Raji (cell line): ENCODE results near the gene PFDN4.

Experiments
- POLR2A ChIP-seq: IDR thresholded peaks from 2 replicates; pipeline ENCODE4 v1.6.1; 2011; ENCODE audit warnings: low read depth, low read length, control low read depth; ENCODE audit not compliant: insufficient read depth

The PFDN4 gene

DNA sequence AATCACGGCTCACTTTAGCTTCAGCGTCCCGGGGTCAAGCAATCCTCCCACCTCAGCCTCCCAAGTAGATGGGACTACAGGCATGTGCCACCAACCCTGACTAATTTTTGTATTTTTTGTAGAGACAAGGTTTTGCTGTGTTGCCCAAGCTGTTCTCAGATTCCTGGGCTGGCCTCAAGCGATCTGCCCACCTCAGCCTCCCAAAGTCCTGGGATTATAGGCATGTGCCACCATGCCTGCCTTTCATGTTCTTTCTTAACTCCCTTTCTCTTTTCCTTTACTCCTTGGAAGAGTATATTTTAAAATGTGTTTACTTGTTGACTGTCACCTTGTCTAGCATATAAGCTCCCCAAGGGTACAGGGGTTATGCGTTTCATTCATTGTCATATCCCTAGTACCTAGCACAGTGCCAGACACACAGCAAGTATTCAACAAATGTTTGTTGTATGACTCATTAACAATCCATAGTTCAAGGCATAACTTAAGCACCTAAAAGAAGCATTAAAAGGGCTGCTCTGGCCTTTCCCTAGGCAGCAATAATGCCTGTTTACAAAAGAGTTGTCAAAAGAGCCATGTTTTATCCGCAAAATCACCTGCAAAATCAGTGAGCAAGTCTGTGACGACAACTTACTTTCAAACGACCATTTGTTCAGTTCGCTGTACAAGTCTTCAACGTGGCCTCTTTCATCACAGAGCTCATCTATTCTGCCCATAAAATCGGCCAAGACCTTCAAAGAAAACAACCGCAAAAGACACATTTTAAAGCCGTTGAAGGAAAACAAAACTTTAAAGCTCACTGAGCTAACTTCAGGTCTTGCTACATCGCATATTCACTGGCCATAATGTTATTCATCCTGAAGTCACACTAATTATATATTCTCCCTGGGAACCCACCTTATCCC is 38.7 kb upstream of the PFDN4 start:
- TF ChIP-seq POLR2A = no peak

DNA sequence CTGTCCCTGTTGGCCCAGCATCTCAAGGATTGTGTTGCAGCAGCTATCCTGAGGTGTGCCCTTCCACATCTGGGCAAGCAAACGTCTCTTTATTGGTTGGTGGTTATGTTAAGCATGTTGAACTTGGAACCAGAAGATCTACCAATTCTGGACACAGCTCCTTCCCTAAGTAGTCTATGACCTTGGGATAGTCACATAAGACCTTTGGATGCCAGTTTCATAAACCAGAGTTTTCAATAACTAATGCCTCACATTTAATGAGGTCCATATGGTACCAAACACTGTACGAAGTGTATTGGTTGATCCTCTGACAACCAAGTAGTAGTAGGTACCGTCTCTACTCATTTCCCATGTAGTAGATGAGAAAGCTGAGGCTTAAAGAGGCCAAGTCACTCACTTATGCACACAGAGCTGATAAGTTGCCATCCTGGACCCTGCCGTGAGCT is 37.8 kb upstream of the PFDN4 start:
- no peak for TF ChIP-seq POLR2A

DNA sequence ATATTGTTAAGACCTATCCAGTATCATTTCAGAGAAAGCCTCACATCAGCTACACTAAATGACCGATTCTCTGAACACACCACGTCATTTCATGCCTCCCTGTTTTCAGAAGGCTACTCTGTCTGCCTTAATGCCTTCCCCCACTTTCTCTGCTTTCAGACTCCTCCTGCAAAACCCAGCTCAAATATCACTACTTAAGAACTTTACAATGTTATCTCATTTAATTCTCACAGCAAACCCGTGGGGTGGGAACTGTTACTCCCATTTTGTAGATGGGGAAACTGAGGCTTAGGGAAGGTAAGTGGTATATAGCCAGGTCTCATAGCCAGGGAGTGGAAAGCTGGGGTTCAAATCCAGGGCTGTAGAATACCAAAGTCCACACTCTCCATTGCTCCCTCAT is 36.9 kb upstream of the PFDN4 start:
- no peak for TF ChIP-seq POLR2A

DNA sequence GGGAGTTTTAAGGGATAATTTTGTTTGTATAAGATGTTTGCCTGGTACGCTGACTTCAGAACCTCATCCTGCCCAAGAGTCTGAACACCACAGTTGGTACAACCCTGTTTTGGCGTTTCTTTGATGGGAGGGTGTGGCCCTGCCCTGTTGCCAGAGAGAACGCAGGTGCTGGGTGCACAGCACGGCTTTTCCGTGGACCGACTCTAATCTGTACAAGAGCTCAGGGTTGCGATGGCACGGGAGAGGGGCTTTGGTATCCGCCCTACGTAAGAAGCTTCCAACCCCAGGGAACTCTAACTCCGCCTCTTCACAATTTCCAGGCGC is 35.4 kb upstream of the PFDN4 start:
- no peak for TF ChIP-seq POLR2A

DNA sequence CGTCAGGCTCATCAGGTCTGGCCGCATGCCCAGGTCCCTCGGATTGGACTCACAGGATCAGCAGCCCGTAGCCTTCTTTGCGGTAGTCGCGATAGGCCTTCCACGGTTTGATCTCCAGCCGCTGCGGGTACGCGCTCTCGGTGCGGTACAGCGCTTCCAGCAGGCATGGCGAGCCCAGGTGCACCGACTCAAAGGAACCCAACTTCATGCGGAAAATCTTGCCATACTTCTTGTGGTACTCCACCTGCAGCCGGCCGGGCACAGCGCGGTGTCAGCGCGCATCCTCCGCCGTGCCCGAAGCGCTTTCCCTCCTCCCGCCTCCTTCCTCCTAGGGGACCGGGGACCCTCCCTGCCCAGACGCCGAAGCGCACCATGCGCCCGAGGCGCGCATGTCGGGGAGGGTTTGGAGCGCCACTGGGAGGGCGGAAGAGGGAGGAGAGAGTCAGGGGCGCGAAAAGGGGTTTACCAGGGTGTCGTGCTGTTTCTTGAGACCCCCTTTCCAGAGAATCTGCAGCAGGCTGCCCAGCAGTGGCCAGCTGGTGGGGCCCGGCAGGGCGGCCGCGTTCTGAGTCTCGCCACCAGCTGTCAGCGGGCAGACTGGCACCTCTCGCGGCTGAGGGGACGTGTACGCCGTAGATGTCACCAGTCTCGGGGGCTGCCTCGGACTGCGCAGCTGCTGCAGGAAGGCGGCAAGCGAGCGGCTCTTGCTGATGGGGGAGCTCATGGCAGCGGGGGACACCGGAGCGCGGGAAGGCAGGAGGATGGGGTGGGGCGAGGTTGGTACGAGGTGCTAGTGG is 34.8 kb upstream of the PFDN4 start:
- no peak for TF ChIP-seq POLR2A

DNA sequence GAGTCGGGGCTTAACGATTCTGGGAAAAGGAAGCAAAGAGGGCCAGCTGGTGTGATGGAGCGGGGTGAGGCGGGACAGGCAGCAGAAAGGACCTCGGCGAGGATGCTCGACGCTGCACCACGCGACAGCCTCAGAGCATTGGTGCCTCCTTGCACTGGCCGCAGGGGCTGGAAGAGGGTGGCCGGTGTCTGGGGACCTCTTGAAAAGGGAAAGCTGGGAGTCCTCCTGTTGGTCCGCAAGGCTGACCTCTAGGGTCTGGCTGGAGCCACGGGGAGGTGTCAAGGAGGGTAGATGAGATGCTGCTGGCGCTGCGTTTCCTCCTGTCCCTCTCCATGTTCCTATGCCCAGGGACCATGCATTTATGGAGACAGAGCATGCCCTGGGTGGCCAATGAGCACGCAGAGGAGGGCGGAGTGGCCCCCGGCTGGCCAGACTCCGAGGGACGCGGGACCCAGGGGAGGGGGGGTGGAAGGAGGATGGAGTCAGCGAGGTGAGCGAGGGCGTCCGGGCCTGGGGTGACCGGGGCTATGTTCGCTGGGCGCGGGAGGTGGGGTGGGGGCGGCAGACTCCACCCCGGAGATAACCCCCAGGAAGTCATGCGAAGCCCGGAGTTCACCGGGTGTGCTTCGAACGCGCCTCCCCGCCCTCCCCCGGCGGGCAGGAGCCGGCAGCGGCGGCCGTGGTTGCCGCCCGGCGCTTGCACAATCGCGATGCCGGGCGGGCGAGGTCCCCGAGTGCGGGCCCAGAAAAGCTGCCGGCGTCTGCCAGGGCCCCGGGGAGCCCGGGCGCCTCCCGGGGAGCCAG is 34.0 kb upstream of the PFDN4 start, which contains the start of gene CYP24A1:
TSS of gene CYP24A1 (minus strand) at position 334 of the 804 bp plus-strand sequence. CDS start 407 bp downstream, outside the sequence.
- TF ChIP-seq POLR2A = no peak

DNA sequence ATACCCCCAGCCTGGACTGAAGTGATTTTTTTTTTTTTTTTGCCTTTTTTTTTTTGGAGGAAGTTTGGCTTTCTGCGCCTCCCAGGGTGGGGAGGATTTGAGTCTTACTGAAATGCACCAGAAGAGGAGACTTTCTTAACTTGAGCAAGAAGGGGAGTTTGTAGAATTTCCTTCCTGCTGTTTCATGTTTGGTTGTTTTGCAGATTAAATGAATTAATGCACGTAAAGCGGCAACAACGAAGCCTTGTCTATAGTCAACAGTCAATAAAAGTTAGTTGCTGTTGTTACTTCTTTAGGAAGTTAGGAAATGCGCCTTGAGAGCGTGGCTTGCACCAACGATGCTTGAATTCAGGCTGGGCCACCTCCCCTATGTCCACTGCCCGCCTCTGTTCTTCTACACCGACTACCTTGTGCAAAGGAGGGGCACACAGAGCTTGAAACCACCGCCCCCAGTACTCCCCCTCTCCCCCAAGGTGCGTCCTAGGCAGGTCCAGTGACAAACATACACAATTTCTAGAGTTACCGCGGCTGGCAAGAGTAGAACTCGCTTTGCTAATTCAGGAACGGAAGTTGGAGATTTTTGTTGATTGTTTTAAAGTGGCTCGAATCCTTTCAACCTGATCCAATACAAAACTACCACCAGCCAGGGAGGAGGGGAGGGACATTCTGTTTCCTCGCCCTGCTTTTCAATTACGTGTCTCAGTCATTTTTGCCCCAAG is 33.3 kb upstream of the PFDN4 start:
- TF ChIP-seq POLR2A = no peak

DNA sequence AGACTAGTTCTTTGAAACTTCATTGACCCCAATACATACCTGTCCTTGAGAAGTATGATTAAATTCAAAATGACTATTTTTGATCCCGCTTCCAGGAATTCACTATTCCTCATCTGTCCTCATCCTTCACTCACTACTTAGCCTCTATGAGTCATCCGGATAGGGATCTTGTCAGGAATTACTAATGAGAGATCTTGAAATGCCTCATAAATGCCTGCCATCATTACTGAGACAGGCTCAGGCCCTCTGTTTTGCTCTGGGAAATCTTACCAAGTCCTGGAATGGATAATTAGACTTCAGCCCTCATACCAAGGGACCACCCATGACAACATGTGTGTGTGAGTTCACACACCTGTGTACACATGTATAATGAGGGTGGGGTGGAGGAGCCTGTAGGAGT is 31.3 kb upstream of the PFDN4 start:
- no peak for TF ChIP-seq POLR2A

DNA sequence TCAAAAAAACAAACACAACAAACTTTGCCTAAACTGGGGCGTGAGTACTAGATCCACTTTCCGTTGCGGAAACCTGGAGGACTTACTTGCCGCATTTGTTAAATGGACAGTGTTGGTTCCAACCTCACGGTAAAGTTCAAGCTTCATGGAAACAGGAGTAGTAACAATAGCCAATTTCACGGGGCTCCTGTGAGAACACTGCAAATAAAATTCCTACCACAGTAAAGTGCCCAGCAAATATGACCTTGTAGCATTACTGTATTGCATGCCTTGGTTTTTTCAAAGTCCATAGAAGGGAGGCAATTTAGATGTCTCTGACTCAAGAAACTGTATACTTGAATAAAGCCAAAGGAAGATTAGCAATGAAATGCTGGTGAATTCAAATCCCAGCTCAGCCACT is 30.5 kb upstream of the PFDN4 start:
- no peak for TF ChIP-seq POLR2A

DNA sequence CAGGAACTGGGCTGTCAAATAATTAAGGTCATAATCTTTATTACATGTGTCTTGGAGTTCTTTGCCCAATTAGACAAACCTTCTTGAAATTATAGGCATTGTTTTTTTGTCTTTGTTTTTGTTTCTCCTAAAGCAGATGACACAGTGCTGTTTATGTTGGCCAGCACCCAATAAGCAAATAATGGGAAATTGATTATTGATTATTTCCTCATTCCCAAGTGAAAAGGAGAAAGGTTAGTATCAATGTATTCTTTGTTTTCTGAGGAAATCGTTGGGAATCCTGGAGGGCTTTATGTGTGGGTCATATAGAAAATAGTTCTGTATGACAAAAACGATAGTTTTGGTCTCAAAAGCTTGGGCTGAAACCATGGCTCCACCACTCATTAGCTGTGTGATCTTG is 29.6 kb upstream of the PFDN4 start:
- TF ChIP-seq POLR2A = no peak

DNA sequence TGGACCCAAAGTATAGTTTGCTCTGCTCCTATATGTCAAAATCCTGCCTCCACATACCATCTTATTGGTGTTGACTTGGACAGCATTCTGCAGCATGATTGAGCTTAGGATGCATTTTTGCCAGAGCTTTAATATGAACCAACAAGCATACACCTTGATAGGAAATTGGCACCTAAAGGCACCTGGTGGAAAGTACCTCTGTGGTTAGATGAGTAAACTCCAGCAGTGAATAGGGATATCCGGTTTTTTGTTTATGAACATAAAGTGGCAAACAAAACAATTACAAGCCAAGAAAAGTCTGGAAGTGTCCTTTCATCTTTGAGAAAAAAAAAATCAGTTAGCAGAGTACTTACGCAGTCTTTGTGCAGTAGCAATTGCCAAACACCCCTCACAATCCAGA is 27.9 kb upstream of the PFDN4 start:
- no peak for TF ChIP-seq POLR2A

DNA sequence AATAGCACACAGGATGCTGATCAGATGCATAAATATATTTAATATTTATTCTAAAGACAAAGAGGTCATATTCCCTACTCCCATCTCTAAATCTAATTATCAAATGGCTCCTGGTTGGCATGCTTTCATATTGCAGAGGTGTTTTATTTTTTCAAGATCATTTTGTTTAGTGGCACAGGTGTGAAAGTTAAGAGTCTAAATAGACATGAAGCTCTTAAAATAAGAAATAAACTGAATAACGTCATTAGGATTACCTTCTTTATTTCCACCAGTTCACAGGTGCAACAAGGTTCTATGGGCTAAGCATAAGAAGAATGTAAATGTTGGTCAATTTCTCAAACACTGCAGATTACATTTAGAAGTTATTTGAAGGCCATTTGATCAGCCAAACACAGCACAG is 27.0 kb upstream of the PFDN4 start:
- no peak for TF ChIP-seq POLR2A

DNA sequence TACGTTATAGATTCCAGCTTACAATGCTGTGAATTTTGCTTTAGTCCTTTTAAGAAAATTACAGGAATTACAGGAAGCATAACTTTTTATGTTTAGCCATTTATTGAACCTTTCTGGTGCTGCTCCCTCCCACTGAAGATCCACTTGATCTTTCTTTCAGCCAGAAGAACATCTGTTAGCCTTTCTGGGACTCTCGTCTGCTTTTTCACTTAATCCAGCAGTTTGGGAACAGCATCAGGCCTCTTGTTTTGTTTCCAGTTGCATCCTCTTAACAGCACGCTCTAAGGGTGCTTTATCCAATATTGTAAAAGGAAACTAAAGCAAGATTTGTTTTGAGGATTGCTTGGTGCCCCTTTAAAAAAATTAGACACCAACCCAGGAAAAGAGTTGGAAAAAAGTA is 23.8 kb upstream of the PFDN4 start:
- TF ChIP-seq POLR2A = no peak

DNA sequence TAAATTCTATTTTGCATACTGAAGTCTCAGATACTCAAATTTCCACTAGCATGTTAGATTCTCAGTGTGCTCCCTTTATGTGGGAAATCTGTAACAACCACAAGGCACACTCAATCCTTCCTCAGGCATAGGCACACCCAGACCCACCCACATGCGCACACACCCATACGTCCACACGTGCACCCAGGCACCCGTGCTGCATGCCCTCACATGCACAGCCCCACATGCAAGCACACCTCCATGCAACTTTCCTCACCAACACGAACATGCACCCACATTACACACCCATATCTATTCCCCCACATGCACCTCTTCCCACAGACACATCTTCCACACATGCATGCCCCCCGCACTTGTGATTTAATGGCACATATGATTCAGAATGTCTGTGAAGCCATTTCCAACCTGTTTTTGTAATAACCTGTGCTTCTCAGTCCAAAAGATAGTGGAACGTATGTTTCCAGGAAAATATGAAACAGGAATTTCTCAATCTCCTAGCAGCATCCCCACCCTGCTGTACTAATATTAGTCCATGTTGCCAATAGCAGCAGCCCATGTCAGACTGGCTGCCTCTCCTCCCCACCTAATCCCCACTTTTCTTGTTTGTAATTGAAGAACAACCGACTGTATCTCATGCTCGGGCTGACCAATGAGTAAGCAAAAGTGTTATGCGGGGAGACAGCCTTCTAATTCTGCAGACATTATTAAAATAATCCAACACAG is 22.8 kb upstream of the PFDN4 start:
- no peak for TF ChIP-seq POLR2A
